HEK293 (cell line): Measurements from ENCODE around the gene SPDYC.

Experiments
- HOXA7 ChIP-seq: sonication (generic); formaldehyde crosslinking; IDR thresholded peaks from 2 replicates; pipeline ENCODE4 v1.8.1; 2022; ENCODE audit warnings: missing genetic modification reagents, borderline replicate concordance
- SETDB1 ChIP-seq: IDR thresholded peaks from one replicate; pipeline ENCODE4 v1.6.1; 2017; ENCODE audit warnings: mild to moderate bottlenecking, low read length, moderate library complexity, mixed read lengths; ENCODE audit not compliant: insufficient read length
- ZBTB1 ChIP-seq: fragments of 450-650 bp; formaldehyde crosslinking; IDR thresholded peaks from 2 replicates; pipeline ENCODE4 v1.5.1; 2016; ENCODE audit warnings: missing biosample characterization, missing genetic modification characterization
- ZNF133 ChIP-seq: fragments of 450-650 bp; formaldehyde crosslinking; IDR thresholded peaks from 2 replicates; pipeline ENCODE4 v1.5.1; 2016; ENCODE audit warnings: missing biosample characterization, missing genetic modification characterization
- ZNF174 ChIP-seq: fragments of 450-650 bp; formaldehyde crosslinking; IDR thresholded peaks from 2 replicates; pipeline ENCODE4 v1.5.0; 2017; ENCODE audit warnings: missing biosample characterization, mild to moderate bottlenecking, missing genetic modification characterization
- ZNF266 ChIP-seq: fragments of 450-650 bp; formaldehyde crosslinking; IDR thresholded peaks from 2 replicates; pipeline ENCODE4 v1.5.1; 2016; ENCODE audit warnings: missing biosample characterization, missing genetic modification characterization, low read depth
- ZNF777 ChIP-seq: fragments of 450-650 bp; formaldehyde crosslinking; IDR thresholded peaks from 2 replicates; pipeline ENCODE4 v1.5.1; 2017; ENCODE audit warnings: missing biosample characterization, missing genetic modification characterization, borderline replicate concordance
- ZNF791 ChIP-seq: fragments of 450-650 bp; formaldehyde crosslinking; IDR thresholded peaks from 2 replicates; pipeline ENCODE4 v1.5.1; 2016; ENCODE audit warnings: missing biosample characterization, missing genetic modification characterization
- TF ChIP-seq, protein P1 (sequence below): fragments of 450-650 bp; formaldehyde crosslinking; IDR thresholded peaks from 2 replicates; pipeline ENCODE4 v1.5.1; 2016; ENCODE audit warnings: missing biosample characterization, missing genetic modification characterization
- TF ChIP-seq, protein P2 (sequence below): fragments of 450-650 bp; formaldehyde crosslinking; IDR thresholded peaks from 2 replicates; pipeline ENCODE4 v1.5.1; 2016; ENCODE audit warnings: missing biosample characterization, missing genetic modification characterization

DNA sequence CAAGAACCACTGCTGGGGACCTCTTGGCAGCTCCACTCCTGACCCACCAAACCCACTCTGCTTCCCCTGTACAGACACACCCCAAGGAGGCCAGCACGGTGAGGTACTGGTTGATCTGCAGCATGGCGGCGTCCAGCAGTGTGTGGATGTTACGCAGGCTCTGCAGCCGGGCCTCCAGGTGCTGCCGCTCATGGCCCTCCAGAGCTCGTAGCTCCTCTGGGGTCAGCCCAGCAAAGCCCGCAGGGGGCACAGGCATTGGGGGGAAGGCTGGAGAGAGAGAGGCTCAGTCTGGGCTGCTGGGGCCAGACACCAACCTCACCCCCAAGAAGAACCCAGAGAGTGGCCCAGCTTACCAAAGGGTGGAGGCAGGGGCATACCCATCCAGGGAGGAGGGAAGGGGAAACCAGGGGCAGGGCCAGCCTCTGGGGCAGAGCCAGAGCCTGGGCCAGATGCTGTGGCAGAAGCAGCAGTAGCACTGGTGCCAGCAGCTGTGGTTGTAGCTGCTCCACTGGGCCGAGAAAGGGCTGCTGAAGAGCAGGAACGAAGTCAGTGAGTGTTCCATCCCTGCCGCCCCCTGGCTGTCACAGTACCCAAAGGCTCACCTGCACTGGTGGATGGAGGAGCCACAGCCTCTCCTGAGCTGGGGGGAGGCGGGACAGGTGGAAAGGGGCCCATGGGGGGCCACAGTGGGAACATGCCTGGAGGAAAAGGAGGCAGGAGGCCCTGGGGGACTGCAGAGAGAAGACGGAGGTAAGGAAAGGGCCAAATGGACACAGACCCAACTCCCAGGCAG is 40.2 kb upstream of the SPDYC start:
- TF ChIP-seq ZNF791 (tag by site-specific recombination) (no peak), ZNF174 (tag by site-specific recombination) (no peak), ZNF266 (tag by site-specific recombination) (no peak), ZNF777 (no peak), ZBTB1 (no peak), SETDB1 (no peak), ZNF133 (no peak), HOXA7 (CRISPR knock-in tag) (no peak)
- TF ChIP-seq, protein P1, sequence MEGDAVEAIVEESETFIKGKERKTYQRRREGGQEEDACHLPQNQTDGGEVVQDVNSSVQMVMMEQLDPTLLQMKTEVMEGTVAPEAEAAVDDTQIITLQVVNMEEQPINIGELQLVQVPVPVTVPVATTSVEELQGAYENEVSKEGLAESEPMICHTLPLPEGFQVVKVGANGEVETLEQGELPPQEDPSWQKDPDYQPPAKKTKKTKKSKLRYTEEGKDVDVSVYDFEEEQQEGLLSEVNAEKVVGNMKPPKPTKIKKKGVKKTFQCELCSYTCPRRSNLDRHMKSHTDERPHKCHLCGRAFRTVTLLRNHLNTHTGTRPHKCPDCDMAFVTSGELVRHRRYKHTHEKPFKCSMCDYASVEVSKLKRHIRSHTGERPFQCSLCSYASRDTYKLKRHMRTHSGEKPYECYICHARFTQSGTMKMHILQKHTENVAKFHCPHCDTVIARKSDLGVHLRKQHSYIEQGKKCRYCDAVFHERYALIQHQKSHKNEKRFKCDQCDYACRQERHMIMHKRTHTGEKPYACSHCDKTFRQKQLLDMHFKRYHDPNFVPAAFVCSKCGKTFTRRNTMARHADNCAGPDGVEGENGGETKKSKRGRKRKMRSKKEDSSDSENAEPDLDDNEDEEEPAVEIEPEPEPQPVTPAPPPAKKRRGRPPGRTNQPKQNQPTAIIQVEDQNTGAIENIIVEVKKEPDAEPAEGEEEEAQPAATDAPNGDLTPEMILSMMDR = peak; percentile 20; the same call in 1 of the 2 replicates
- TF ChIP-seq, protein P2, sequence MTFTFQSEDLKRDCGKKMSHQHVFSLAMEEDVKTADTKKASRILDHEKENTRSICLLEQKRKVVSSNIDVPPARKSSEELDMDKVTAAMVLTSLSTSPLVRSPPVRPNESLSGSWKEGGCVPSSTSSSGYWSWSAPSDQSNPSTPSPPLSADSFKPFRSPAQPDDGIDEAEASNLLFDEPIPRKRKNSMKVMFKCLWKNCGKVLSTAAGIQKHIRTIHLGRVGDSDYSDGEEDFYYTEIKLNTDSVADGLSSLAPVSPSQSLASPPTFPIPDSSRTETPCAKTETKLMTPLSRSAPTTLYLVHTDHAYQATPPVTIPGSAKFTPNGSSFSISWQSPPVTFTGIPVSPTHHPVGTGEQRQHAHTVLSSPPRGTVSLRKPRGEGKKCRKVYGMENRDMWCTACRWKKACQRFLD = no peak
